ENCODE data around the gene MRPL50. TPM values are rescaled to one million over a fixed set of nuclear protein-coding genes. Genes with fewer than 3 reads are reported as not detected.
A peak's percentile ranks its signal among the peaks of the same experiment; 100 is the strongest.

Gene MRPL50
- total and polyA plus RNA-seq, 12 donors, result 9.0 to 20.6 (median 16.5) TPM

GRCh38 chr9:101427957-101428655 is 29.7 kb upstream of the MRPL50 start:
- Histone ChIP-seq H3K27me3 (no peaks in the 10 kb centered on the region), H3K36me3 (no peaks in the 10 kb centered on the region), H3K4me3 (no peak overlapping the region), H3K9me3 (no peaks in the 10 kb centered on the region), H3K27ac (no peak overlapping the region), H3K4me1 (no peaks in the 10 kb centered on the region)
- ATAC-seq (no peak), DNase-seq (no peak)
- intact Hi-C loops (cut with DNase I), result no loop called here
- TF ChIP-seq, protein P1, sequence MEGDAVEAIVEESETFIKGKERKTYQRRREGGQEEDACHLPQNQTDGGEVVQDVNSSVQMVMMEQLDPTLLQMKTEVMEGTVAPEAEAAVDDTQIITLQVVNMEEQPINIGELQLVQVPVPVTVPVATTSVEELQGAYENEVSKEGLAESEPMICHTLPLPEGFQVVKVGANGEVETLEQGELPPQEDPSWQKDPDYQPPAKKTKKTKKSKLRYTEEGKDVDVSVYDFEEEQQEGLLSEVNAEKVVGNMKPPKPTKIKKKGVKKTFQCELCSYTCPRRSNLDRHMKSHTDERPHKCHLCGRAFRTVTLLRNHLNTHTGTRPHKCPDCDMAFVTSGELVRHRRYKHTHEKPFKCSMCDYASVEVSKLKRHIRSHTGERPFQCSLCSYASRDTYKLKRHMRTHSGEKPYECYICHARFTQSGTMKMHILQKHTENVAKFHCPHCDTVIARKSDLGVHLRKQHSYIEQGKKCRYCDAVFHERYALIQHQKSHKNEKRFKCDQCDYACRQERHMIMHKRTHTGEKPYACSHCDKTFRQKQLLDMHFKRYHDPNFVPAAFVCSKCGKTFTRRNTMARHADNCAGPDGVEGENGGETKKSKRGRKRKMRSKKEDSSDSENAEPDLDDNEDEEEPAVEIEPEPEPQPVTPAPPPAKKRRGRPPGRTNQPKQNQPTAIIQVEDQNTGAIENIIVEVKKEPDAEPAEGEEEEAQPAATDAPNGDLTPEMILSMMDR (IDR thresholded peaks at IDR 0.05), result no peak
- 86 to 89% methylated on average over 3 of the region's 3 CpGs for WGBS, 2 donors

DNA sequence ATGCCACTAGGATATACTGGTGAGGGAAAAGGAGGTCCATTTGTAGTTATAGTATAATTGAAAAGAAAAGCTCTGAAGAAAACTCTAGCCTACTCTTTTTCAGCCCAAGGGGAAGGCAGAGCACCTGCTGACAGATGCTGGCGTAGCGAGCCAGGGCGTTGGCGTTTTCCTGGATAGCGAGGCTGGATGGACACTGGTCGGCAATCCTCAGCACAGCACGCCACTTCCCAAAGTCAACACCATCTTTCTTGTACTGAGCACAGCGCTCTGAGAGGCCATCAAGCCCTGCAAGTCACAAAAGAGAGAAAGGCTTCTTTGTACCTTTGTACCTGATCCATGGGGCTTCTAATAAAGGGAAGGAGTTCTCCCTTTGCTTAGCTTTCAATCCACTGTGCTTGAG is 28.9 kb upstream of the MRPL50 start:
- Histone ChIP-seq H3K36me3 (no peaks in the 10 kb centered on the region), H3K4me3 (no peak overlapping the region), H3K9me3 (no peaks in the 10 kb centered on the region), H3K27ac (no peak overlapping the region), H3K27me3 (no peaks in the 10 kb centered on the region), H3K4me1 (peaks cover 0 to 4% (median 0%) of the 10 kb centered on the region in 9 donors)
- WGBS, 2 donors, result 87 to 94% methylated on average over 8 of the region's 8 CpGs
- intact Hi-C loops (cut with DNase I), result no loop called here
- no peak for ATAC-seq
- TF ChIP-seq, protein P1 (IDR thresholded peaks at IDR 0.05), result no peak
- DNase-seq, result no peak

DNA sequence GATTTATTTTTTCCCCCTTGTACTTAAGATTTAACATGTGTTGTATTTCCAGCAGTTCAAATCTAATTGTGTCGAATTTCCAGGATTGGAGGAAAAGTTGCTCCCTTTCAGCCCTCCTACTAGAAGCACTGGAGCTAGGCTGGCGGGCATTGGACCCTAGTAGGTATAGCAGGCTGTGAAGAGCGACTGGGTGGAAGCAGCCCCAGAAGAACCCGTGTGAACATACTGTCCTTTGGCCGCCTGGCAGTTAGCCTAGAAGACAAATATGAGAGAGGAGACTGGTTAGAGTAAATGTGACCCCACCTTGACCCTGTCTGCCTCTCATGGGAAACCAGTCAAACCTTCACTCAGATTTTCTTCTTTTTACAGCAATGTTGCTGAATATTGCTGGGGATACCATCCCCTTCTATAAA is 23.2 kb upstream of the MRPL50 start:
- 72 to 76% methylated on average over 5 of the region's 5 CpGs for WGBS, 2 donors
- Histone ChIP-seq H3K9me3 (peaks cover 0 to 32% (median 0%) of the 10 kb centered on the region in 11 donors), H3K4me1 (peaks cover 0 to 15% (median 0%) of the 10 kb centered on the region in 9 donors), H3K27ac (no peak overlapping the region), H3K4me3 (no peak overlapping the region), H3K27me3 (no peaks in the 10 kb centered on the region), H3K36me3 (no peaks in the 10 kb centered on the region)
- DNase-seq, result peak; percentile 10 to 20
- intact Hi-C loops (cut with DNase I), result no loop called here
- ATAC-seq, result peak in 6 of 8 donors; percentile 20 to 48 (median 34)
- TF ChIP-seq, protein P1 (IDR thresholded peaks at IDR 0.05), result no peak

DNA sequence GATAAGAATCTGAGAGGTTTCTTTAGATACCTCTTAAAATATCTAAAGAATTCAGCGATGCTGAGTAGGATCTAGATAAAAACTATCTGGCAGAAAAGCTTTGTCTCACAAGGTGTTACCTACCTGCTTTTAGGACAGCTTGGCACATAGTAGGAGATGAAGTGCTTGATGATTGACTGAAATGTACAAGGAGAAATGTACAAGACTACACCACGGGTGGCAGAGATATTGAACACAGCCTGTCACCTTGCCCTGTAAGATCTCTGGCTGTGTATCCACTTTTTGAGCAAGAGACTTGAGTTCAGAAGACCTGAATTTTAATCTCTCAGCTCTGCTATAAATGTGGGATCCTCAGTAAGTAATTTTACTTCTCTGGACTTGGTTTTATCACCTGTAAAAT is 21.4 kb upstream of the MRPL50 start:
- ATAC-seq, result peak in 2 of 8 donors; percentile 25 to 36
- Histone ChIP-seq H3K27me3 (no peaks in the 10 kb centered on the region), H3K9me3 (peaks cover 0 to 47% (median 12%) of the 10 kb centered on the region in 11 donors), H3K4me1 (peaks cover 0 to 15% (median 0%) of the 10 kb centered on the region in 9 donors), H3K4me3 (no peak overlapping the region), H3K36me3 (peaks cover 0 to 12% (median 0%) of the 10 kb centered on the region in 9 donors), H3K27ac (no peak overlapping the region)
- intact Hi-C loops (cut with DNase I), result no loop called here
- TF ChIP-seq, protein P1 (IDR thresholded peaks at IDR 0.05), result no peak
- no peak for DNase-seq
- 46 to 59% methylated on average over 2 of the region's 2 CpGs for WGBS, 2 donors
